H4 (cell line): Measurements from ENCODE around the gene LRRC61. TPM values are rescaled to one million over a fixed set of nuclear protein-coding genes. Genes with fewer than 3 reads are reported as not detected.
A peak's percentile ranks its signal among the peaks of the same experiment; 100 is the strongest.
"Not testable (repeated sequence)": the region's sequence is repeated elsewhere in the genome, so short reads cannot be mapped to it uniquely, and the experiment has no call there.

Experiments used
- DNase-seq: peaks from one replicate; pipeline ENCODE4 v3.0.0-alpha.2; 2015; ENCODE audit warnings: low spot score
- total RNA-seq: library from RNA; depleted of rRNA; stranded (reverse); fragments of >200 nt; shearing (Covaris generic); gene quantifications from 2 replicates; pipeline ENCODE4 v1.2.3, GENCODE V29; 2014; rRNA removed

Gene LRRC61, protein sequence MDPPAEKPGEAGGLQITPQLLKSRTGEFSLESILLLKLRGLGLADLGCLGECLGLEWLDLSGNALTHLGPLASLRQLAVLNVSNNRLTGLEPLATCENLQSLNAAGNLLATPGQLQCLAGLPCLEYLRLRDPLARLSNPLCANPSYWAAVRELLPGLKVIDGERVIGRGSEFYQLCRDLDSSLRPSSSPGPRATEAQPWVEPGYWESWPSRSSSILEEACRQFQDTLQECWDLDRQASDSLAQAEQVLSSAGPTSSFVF
- total RNA-seq: not detected in 2 replicates

GRCh38 chr7:150322833-150323681, at the start of gene LRRC61, which contains the start of gene ACTR3C:
Gene LRRC61 (plus strand): TSS chr7:150323355. CDS start chr7:150336862, 13,507 bp downstream.
Gene ACTR3C (minus strand): TSS chr7:150323545. CDS start chr7:150295296, 28,249 bp downstream.
- no peak for DNase-seq

GRCh38 chr7:150276132-150276695, 46.9 kb upstream of the LRRC61 start:
- not testable (repeated sequence) for DNase-seq

GRCh38 chr7:150278383-150278782, 44.8 kb upstream of the LRRC61 start:
- DNase-seq: not testable (repeated sequence)

- DNase-seq: not testable (repeated sequence)
Measured at GRCh38 chr7:150281681-150282403, 41.3 kb upstream of the LRRC61 start.

DNA sequence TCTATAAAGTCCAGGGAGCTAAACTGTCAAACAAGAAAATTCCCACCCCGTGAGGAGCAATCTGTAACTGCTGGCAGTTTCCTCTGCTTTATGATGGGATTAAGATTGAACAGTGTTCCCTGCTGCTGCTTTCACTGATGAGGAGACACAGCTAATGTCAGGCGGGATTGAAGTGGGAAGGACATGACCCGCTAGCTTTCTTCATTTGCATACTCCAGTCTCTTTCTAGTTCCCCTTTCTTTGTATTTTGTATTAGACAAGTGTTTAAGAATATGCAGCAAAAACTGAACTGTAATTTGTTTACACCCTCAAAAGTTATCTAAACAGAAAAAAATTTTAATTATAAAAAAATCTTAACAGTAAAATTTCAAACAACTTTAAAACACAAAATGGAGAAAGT, 40.0 kb upstream of the LRRC61 start:
- DNase-seq: not testable (repeated sequence)

DNA sequence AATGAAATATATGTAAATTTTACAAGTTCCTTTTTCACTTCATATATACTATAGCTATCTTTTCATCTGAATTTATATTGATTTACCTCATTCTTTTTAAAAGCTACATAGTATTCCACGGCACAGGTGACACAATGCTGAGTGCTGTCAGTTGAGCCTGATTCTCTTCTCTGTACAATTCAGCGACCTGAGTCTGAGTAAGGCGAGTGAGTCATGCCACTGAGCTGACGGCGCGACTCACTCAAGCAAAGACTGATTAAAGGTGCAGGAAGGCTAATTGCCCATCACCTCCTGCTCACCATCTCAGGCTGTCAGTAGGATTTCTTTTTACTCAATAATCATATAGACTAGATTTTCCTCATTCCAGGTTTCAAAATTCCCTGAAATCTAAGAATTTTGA, 39.5 kb upstream of the LRRC61 start:
- not testable (repeated sequence) for DNase-seq

GRCh38 chr7:150285849-150286754, 37.1 kb upstream of the LRRC61 start:
- not testable (repeated sequence) for DNase-seq

DNA sequence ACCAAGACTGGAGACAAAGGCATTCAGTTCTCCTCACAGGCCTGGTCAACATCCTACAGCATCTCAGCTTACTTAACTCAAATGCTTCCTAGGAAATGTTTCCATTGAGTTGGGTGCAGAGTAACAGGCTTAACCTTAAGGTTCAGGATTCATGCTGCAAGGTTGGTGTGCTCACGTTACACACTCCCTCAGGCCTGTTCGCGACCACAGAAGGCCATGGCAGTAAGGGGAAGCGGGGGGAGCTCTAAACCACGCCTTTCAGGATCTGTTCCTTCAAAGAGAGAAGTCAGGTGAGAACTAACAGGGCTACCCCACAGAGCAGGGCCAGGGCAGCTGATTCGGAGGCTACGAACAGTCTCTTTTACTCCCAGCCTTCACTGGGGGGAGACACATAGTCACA, 35.3 kb upstream of the LRRC61 start:
- not testable (repeated sequence) for DNase-seq

GRCh38 chr7:150288816-150289215, 34.3 kb upstream of the LRRC61 start:
- DNase-seq: not testable (repeated sequence)

GRCh38 chr7:150290317-150290716, 32.8 kb upstream of the LRRC61 start:
- DNase-seq: not testable (repeated sequence)

DNA sequence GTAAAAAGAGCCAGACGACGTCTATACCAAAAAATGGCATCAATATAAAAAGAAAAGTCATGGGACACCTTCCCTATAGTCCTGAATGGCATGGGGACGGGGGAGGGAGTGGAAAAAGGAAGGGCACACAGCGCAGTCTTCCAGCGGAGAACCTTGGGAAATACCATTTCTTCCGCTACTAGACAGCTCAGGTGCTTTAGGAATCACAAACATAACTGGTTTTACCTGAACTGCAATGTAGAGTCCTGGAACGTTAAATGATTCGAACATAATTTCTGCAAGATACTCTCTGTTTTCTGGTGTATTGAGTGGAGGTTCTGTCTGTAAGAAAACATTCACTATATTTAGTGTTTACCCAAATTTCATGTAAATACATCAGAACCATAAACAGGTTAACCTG, 28.1 kb upstream of the LRRC61 start:
- DNase-seq: not testable (repeated sequence)

- DNase-seq: not testable (repeated sequence)
Measured at GRCh38 chr7:150295614-150296013, 27.5 kb upstream of the LRRC61 start.

GRCh38 chr7:150296802-150297201, 26.4 kb upstream of the LRRC61 start:
- DNase-seq: not testable (repeated sequence)

- not testable (repeated sequence) for DNase-seq
Measured at GRCh38 chr7:150297978-150298377, 25.2 kb upstream of the LRRC61 start.

DNA sequence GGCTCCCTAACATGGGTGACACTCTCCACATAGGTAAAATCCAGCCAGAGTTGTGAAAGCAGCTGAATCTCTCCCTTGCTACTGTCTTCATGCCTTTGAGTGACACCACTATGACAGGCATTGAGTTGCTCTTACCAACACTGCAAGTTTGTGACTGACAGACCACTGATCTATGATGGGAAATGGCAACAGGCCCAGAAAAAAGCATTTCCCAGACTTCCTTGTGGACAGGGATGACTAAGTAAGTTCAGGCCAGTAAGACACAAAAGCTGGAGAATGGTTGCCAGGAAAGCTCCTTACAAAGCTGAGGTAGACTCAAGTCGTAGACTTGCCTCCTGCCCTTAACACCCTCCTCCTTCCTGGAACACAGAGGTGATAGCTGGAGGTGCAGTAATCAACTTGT, 20.2 kb upstream of the LRRC61 start:
- DNase-seq: not testable (repeated sequence)

DNA sequence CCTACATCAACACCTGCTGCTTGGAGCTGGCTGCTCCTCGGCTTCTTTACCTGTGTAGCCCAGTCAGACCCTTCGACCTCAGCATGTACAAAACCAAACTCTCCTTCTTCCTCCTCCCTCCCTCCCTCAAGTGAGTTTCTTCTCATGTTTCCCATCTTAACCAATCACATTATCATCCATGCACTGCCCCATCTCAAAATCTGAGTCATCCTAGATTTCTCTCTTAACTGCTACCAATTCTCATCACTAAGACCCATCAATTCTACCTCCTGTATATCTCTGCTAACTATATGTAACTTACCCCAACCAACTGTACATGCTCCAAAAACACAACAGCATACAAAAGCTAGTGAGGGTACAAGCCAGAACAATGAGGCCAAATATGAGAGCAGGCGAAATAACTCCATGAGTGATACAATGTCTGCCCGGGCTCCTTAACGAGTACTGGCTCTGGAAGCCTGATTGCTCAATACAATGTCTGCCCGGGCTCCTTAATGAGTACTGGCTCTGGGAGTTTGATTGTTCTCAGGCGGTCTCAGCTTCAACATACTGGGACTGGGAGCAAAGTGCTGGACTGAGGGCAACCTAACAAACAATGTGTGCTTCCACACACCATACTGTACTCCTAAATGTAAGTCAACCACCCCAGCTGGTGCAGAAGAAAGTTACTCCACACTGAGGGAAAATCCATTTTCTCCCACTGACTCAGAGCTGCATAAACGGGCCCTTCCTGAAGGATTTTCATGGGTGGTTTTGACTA, 18.5 kb upstream of the LRRC61 start:
- not testable (repeated sequence) for DNase-seq

DNA sequence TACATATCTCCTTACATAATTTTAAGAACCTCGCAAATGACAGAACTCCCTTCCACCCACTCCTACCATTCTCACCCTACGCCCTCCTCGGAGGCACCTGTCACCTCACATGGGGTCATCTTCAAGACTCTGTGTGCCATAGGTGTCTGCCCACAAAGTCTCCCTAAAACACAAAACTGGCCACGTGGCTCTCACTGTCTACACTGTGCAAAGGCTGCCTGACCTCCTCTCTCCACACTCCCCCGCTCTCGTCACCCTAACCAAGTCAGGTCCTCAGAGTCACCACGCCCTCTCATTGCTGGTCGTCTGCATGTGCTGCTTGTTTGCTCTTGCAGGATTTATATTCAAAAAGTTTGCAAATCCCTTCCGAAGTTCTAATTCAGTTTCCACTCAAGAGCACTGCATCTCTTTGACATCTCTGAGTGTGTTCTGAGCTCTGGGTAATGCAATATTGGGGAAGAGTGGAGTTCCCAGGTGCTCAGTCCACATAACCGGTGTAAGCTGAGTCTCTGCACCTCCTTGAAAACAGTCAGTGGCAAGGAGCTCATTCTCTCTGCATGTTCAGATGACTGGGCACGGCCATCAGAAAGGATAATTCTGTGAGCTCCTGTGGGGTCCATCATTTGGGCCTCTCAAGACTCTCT, 17.8 kb upstream of the LRRC61 start:
- not testable (repeated sequence) for DNase-seq

DNA sequence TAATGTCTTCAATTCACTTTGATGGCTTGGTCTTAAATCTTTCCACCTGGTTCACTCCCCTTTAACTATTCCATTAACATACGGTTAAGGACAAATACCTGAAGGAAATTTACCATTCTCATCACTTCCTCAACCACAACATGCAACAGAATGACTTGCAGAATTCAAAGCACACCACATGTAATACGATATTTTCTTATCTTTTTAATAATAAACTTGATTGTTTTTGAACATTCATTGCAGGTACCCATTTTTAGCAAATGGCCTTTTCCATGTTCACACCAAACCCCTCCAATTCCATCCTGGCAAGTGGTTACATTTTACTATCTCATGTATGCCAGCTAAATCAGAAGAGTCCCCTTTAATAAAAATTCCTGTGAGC, 17.3 kb upstream of the LRRC61 start:
- DNase-seq: peak; percentile 8

DNA sequence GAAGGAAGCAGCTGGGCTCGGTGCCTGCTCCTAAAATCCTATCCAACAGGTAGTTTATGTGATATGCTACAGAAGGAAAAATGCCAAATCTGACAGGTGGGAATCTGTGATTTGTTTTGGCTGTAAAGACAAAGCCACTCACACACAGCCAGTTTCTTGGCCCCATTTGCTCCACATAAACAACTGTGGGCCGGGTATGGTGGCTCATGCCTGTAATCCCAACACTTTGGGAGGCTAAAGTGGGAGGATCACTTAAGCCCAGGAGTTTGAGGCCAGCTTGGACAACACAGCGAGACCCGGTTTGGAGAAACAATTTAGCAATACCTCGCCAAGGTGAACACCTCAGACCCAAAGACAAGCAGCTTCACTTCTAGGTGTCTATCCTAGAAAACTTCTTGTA, 16.8 kb upstream of the LRRC61 start:
- DNase-seq: peak; percentile 1
